H1 (cell line): ENCODE measurements around the gene TYRO3.

Source experiments
- ATF3 ChIP-seq: IDR thresholded peaks from 2 replicates; pipeline ENCODE4 v1.6.1; 2011; ENCODE audit warnings: low read depth, mild to moderate bottlenecking, low read length; ENCODE audit not compliant: insufficient read depth
- CHD2 ChIP-seq: IDR thresholded peaks from 2 replicates; pipeline ENCODE4 v1.6.1; 2012; ENCODE audit warnings: low read length, improper control_type of control experiment
- EGR1 ChIP-seq: IDR thresholded peaks from 2 replicates; pipeline ENCODE4 v1.6.1; 2011; ENCODE audit warnings: low read depth, low read length, borderline replicate concordance
- EP300 ChIP-seq, 2 experiments: IDR thresholded peaks; 1 replicate in 1 of 2; 2 replicates in 1 of 2; pipeline ENCODE4 v1.6.1; 2011 to 2012; ENCODE audit warnings: low read depth in 2 of 2, low read length in 2 of 2, mild to moderate bottlenecking in 2 of 2, borderline replicate concordance in 1 of 2, inconsistent platforms in 1 of 2, moderate library complexity in 1 of 2
- EZH2 ChIP-seq: fragments of 200-600 bp; sonication (generic); IDR thresholded peaks from 2 replicates; pipeline ENCODE4 v1.7.1; 2012; ENCODE audit warnings: low read depth, mild to moderate bottlenecking, moderate library complexity, low read length, inconsistent platforms; ENCODE audit not compliant: severe bottlenecking
- JUND ChIP-seq: IDR thresholded peaks from 2 replicates; pipeline ENCODE4 v1.6.1; 2011; ENCODE audit warnings: mild to moderate bottlenecking, improper control_type of control experiment, low read length
- KDM1A ChIP-seq: fragments of 200-600, 300-600 bp; sonication (generic); IDR thresholded peaks from 2 replicates; pipeline ENCODE4 v1.7.1; 2016; ENCODE audit warnings: mild to moderate bottlenecking, low read length, borderline replicate concordance
- POLR2AphosphoS5 ChIP-seq: IDR thresholded peaks from 2 replicates; pipeline ENCODE4 v1.6.1; 2011; ENCODE audit warnings: low read depth, low read length
- RFX5 ChIP-seq: IDR thresholded peaks from 2 replicates; pipeline ENCODE4 v1.6.1; 2011; ENCODE audit warnings: low read depth, low read length, improper control_type of control experiment, borderline replicate concordance
- TEAD4 ChIP-seq: IDR thresholded peaks from 2 replicates; pipeline ENCODE4 v1.6.1; 2012; ENCODE audit warnings: low read depth, low read length, inconsistent platforms, mixed read lengths
- TF ChIP-seq, protein P1 (sequence below), 3 experiments: IDR thresholded peaks; 1 replicate in 2 of 3; 2 replicates in 1 of 3; pipeline versions ENCODE4 v1.5.1 to v1.6.1; 2011; ENCODE audit warnings: low read length in 3 of 3, mild to moderate bottlenecking in 3 of 3, inconsistent platforms in 2 of 3, low read depth in 1 of 3, moderate library complexity in 1 of 3; ENCODE audit not compliant: insufficient read depth in 1 of 3; ENCODE audit errors: control extremely low read depth in 1 of 3

GRCh38 chr15:41570764-41571163 is 11.8 kb downstream of the TYRO3 start:
- no peak for TF ChIP-seq EP300 (IDR thresholded peaks at IDR 0.05; ENCODE audit: borderline replicate concordance in 1 of 2, low read depth in 2 of 2, low read length in 2 of 2)
- TF ChIP-seq, protein P1, sequence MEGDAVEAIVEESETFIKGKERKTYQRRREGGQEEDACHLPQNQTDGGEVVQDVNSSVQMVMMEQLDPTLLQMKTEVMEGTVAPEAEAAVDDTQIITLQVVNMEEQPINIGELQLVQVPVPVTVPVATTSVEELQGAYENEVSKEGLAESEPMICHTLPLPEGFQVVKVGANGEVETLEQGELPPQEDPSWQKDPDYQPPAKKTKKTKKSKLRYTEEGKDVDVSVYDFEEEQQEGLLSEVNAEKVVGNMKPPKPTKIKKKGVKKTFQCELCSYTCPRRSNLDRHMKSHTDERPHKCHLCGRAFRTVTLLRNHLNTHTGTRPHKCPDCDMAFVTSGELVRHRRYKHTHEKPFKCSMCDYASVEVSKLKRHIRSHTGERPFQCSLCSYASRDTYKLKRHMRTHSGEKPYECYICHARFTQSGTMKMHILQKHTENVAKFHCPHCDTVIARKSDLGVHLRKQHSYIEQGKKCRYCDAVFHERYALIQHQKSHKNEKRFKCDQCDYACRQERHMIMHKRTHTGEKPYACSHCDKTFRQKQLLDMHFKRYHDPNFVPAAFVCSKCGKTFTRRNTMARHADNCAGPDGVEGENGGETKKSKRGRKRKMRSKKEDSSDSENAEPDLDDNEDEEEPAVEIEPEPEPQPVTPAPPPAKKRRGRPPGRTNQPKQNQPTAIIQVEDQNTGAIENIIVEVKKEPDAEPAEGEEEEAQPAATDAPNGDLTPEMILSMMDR (IDR thresholded peaks at IDR 0.05; ENCODE audit: control extremely low read depth in 1 of 3, insufficient read depth in 1 of 3, low read depth in 1 of 3, low read length in 3 of 3): no peak
- TF ChIP-seq RFX5: no peak
- no peak for TF ChIP-seq EGR1
- TF ChIP-seq EZH2: no peak
- no peak for TF ChIP-seq KDM1A
- no peak for TF ChIP-seq ATF3
- TF ChIP-seq TEAD4: no peak
- no peak for TF ChIP-seq JUND
- TF ChIP-seq CHD2: no peak
- no peak for TF ChIP-seq POLR2AphosphoS5
